Breast epithelium (tissue), 3 donors: ENCODE measurements around the gene TRAF3IP1.

Experiments used
- POLR2A ChIP-seq: fragments of 450-650 bp; IDR thresholded peaks from one replicate; pipeline ENCODE4 v1.6.1; 2016; ENCODE audit warnings: antibody characterized with exemption, mild to moderate bottlenecking, moderate library complexity
- POLR2AphosphoS5 ChIP-seq, 3 donors: sonication (generic); formaldehyde crosslinking; IDR thresholded peaks; one replicate each; pipeline ENCODE4 v1.6.1; 2017; ENCODE audit warnings: antibody characterized with exemption in 3 of 3
- TF ChIP-seq, protein P1 (sequence below), 3 donors: fragments of 450-650 bp; IDR thresholded peaks; one replicate each; pipeline ENCODE4 v1.5.1; 2016 to 2017; ENCODE audit warnings: antibody characterized with exemption in 3 of 3, mild to moderate bottlenecking in 3 of 3, moderate library complexity in 3 of 3

DNA sequence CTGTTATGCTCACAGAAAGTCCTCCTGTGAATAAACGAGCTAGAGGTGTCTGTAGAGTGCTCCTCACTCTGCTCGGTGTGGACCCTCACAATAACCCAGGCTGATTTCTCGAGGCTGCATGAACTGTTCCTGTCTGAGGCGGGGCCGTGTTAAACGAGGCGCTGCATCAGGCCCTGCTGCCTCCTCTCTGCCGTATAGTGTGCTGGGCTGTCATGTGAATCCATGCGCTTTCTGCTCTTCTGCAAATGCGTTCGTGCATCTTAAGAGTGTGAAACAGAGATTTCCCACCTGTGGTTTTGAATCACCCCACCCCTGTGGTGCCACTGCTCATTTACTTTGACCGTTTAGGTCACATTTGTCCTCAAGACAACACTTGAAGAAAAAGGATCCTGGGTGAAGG, 26.2 kb downstream of the TRAF3IP1 start:
- TF ChIP-seq, protein P1, sequence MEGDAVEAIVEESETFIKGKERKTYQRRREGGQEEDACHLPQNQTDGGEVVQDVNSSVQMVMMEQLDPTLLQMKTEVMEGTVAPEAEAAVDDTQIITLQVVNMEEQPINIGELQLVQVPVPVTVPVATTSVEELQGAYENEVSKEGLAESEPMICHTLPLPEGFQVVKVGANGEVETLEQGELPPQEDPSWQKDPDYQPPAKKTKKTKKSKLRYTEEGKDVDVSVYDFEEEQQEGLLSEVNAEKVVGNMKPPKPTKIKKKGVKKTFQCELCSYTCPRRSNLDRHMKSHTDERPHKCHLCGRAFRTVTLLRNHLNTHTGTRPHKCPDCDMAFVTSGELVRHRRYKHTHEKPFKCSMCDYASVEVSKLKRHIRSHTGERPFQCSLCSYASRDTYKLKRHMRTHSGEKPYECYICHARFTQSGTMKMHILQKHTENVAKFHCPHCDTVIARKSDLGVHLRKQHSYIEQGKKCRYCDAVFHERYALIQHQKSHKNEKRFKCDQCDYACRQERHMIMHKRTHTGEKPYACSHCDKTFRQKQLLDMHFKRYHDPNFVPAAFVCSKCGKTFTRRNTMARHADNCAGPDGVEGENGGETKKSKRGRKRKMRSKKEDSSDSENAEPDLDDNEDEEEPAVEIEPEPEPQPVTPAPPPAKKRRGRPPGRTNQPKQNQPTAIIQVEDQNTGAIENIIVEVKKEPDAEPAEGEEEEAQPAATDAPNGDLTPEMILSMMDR (IDR thresholded peaks at IDR 0.05) = no peak
- TF ChIP-seq POLR2AphosphoS5 (IDR thresholded peaks at IDR 0.05) (no peak), POLR2A (no peak)
